GM19438 (cell line): ENCODE data around the gene ALS2.
"Not testable (repeated sequence)": the region's sequence is repeated elsewhere in the genome, so short reads cannot be mapped to it uniquely, and the experiment has no call there.

Experiments
- ATAC-seq: cut with Tn5 transposase; IDR thresholded peaks from one replicate; pipeline ENCODE4 v1.9.1; 2021; ENCODE audit warnings: low read depth; ENCODE audit not compliant: unreplicated experiment

The ALS2 gene

DNA sequence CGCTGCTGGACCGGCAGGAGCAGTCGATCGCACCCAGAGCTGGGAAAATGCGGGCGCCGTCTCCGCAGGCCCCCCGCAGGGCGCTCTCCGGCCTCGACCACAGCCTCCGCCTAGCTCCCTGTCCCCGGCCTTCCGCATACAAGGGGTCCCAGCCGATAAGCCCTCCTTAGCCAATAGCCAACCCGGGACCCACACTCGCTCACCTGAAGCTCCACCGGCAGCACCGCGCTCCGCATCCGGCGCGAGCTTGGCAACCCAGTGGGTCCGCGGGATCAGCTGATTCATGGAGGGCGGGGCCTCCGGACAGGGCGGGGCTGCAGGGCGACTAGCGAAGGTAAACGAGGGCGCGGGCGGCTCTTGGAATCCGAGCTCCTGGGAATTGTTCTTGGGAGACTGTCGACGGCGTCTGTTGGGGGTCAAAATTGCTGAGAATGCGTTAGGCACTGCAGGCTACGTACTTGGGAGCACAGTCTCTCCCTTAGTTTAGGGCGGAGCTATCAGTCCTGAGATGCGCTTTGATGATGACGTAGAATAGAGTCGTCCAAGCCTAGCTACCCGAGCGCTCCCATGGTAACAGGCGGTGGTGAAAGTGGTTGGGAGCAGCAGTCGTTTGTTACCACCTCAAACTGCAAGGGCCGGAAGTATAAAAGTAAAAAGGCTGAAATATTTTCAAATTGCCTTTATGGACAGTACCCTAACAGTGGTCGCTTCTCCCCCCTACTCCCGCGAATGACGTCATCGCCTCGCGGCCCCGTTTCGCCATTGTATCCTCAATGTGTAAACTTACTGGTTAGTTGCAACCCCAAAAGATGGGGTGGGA lies at the start of gene ALS2:
Gene ALS2 (minus strand): TSS at position 260 of the 820 bp plus-strand sequence. CDS start 12,048 bp downstream, outside the sequence.
- ATAC-seq: peak; percentile 98

- ATAC-seq: no peak
Observed at GRCh38 chr2:201828220-201828619, 47.5 kb upstream of the ALS2 start.

DNA sequence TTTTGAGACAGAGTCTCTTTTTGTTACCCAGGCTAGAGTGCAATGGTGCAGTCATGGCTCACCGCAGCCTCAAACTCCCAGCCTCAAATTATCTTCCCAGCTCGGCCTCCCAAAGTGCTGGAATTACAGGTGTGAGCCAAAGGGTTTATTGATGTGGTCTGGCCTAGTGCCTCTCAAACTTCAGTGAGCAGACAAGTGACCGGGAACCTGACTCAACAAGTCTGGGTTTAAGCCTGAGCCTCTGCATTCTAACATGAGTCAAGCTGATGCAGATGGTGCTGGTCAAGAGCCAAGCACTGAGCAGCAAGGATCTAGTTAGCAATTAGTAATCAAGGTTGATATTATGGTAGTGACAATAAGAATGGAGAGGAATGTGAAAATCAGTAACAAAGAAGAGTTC lies 46.9 kb upstream of the ALS2 start:
- no peak for ATAC-seq

- ATAC-seq: no peak
Observed at GRCh38 chr2:201824212-201824611, 43.5 kb upstream of the ALS2 start.

- no peak for ATAC-seq
Observed at GRCh38 chr2:201821080-201821479, 40.3 kb upstream of the ALS2 start.

- no peak for ATAC-seq
Observed at GRCh38 chr2:201820383-201821007, 39.8 kb upstream of the ALS2 start.

DNA sequence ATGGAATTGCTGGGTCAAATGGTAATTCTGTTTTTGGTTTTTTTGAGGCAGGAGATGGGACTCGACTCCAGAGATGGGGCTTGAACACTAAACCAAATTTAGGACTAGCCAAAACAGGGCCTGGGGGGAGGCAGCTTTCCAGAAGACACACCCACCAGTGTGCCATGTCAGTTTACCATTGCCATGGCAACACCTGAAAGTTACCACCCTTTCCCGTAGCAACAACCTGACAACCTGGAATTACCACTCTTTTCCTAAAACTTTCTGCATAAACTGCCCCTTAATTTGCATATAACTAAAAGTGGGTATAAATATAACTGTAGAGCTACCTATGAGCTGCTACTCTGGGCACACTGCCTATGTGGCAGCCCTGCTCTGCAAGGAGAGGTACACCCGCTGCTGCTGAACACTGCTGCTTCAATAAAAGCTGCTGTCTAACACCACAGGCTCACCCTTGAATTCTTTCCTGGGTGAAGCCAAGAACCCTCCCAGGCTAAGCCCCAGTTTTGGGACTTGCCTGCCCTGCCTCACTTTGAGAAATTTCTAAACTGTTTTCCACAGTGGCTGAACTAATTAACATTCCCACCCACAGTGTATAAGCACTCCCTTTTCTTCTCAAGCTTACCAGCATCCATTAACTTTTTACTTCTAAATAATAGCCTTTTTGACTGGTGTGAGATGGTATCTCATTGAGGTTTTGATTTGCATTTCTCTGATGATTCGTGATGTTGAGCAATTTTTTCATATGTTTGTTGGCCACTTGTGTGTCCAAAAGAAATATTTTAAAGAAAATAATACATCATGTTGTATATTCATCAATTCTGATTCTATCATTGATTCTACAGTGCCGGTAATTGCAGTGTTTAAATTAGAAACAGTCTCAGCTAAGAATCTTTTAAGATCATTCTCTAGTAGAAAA lies 36.2 kb upstream of the ALS2 start:
- no peak for ATAC-seq

DNA sequence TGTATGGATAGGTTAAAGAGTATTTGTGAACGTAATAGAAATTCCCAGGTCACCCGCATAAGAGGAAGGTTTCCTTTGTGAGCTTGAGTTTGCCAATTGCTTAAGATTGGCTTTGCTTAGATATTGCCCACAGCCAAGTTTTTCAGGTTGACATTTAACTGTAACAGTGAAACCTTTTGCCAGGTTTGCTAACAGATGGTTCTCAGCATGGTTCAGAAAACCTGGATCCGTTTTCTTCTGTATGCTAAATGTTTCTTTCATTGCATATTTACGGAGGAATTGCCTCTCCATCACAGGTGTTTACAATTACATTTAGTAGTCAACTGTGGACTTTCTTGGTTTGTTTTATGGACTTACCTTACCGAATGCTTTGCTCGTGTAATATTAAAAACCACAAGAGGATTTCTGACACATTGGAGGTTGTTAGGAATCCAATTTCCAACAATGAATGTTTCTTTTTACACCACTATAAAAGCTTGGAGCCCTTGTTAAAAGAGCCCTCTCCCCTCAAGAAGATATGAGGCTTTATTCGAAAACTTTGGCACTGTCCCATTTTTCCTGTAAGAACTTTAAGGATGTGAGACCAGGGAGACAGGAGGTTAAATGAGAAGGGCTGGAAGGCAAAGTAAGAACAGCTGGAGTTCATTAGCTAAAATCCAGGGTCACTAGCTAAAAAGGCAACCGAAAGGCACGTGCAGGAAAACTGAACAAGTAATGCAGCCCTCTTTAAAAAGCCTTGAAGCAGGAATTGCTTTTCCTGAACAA lies 33.4 kb upstream of the ALS2 start:
- ATAC-seq: no peak

- ATAC-seq: not testable (repeated sequence)
Observed at GRCh38 chr2:201810604-201811003, 29.9 kb upstream of the ALS2 start.

GRCh38 chr2:201809633-201810032 lies 28.9 kb upstream of the ALS2 start:
- no peak for ATAC-seq

GRCh38 chr2:201808027-201808426 lies 27.3 kb upstream of the ALS2 start:
- ATAC-seq: no peak

GRCh38 chr2:201807452-201807999 lies 26.8 kb upstream of the ALS2 start:
- ATAC-seq: no peak

DNA sequence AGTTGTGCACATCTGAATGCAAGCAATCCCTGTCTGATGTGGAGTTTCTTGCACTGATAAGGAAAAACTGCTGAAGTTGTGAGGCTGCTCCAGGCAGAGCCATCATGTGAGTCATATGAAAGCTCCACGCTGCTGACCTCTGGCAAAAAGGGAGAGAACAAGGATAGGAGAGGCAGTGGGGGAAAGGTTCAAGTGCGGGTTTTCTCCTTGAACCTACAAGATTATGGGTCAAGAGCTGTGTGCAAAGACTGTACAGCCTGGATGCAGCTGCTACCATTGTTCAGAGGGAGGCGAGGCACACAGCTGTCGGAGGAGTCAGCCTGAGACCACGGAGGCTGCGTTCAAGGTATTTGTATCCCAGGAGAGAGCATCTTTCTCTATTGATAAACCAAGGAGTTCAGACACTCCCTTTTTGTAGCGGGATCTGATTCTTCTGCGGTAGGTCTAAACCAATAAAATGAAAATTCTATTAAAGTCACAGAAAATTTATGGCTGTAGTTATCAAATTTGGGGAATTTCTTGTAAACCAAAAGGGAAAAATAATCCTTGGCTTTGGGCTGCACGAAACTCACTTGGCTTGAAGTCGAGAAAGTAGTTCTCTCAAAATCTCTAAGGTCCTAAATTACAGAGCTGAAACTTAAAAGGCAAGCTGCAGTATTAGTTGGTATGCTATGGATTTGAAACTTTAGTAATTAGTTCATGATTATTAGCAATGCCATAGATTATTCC lies 25.9 kb upstream of the ALS2 start, which contains the start of gene CDK15:
Gene CDK15 (plus strand): TSS at position 96 of the 729 bp plus-strand sequence. CDS start 128 bp downstream, at position 224.
- no peak for ATAC-seq

- not testable (repeated sequence) for ATAC-seq
Observed at GRCh38 chr2:201798914-201799285, 18.2 kb upstream of the ALS2 start.

GRCh38 chr2:201798252-201798913 lies 17.6 kb upstream of the ALS2 start:
- ATAC-seq: no peak

DNA sequence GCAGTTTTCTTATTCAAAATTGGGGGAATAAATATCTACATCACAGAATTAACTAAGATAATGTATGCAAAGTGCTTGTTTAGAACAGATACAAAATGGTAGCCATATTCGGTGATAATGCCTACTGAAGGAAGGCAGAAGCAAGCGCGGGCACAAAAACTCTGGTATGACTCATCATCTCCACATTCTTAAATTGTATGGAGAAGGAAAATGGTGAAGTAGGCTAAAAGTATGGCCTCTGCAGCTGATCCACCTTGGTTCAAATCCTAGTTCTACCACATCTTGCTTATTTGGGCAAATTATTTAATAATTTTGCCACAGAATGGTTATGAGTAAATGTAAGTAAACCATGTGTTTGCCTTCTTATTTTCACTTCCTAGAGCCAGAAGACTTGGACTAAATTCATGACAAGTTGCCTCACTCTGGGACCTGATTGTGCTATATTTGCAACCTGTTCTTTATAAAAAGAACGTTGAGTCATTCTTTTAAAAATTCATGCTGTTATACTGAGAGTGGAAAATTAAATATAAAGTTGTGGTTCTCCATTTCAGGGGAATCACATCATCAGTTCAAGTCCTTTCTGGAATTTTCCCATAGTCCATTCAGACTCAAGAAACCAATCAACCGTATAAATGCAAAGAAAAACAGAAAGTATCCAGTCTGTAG lies 16.6 kb upstream of the ALS2 start:
- ATAC-seq: no peak

- ATAC-seq: no peak
Observed at GRCh38 chr2:201796478-201796865, 15.7 kb upstream of the ALS2 start.
